PC-3 (cell line): ENCODE measurements around the gene ZBTB37.

Experiments used
- EZH2 ChIP-seq: fragments of 300-600 bp; sonication (generic); IDR thresholded peaks from one replicate; pipeline ENCODE4 v1.6.1; 2017; ENCODE audit warnings: antibody characterized with exemption, mild to moderate bottlenecking, low read length; ENCODE audit not compliant: unreplicated experiment
- EZH2phosphoT487 ChIP-seq: fragments of 300-600 bp; sonication (generic); IDR thresholded peaks from 2 replicates; pipeline ENCODE4 v1.6.1; 2018; ENCODE audit warnings: mild to moderate bottlenecking, antibody characterized with exemption, low read length, borderline replicate concordance
- TF ChIP-seq, protein P1 (sequence below): fragments of 300-600 bp; sonication (generic); conservative IDR thresholded peaks from 2 replicates; pipeline ENCODE4 v1.5.1; 2017; ENCODE audit warnings: antibody characterized with exemption, low read depth, mild to moderate bottlenecking, low read length

DNA sequence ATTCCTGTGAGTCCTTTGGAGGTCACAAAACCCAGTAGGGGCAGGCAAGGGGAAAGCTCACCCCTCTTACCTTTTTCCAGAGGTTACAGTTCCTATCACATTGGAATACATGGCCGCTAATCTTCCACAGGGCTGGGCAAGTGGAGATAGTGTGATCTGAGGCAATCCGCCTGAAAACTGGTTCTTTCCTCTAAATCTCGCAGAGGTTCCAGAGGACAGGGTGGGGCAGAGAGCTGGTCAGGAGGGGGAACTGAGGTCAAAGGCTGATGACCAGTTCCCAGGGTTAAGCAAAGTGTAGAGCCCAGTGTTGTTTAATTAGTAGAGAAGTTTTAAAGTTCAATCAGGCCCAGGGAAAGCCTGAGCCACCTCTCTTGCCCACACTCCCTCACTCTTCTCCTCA is 49.0 kb downstream of the ZBTB37 start, which contains the start of gene SERPINC1:
- TF ChIP-seq EZH2 (no peak), EZH2phosphoT487 (no peak)
- TF ChIP-seq, protein P1, sequence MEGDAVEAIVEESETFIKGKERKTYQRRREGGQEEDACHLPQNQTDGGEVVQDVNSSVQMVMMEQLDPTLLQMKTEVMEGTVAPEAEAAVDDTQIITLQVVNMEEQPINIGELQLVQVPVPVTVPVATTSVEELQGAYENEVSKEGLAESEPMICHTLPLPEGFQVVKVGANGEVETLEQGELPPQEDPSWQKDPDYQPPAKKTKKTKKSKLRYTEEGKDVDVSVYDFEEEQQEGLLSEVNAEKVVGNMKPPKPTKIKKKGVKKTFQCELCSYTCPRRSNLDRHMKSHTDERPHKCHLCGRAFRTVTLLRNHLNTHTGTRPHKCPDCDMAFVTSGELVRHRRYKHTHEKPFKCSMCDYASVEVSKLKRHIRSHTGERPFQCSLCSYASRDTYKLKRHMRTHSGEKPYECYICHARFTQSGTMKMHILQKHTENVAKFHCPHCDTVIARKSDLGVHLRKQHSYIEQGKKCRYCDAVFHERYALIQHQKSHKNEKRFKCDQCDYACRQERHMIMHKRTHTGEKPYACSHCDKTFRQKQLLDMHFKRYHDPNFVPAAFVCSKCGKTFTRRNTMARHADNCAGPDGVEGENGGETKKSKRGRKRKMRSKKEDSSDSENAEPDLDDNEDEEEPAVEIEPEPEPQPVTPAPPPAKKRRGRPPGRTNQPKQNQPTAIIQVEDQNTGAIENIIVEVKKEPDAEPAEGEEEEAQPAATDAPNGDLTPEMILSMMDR = no peak
